LNCaP clone FGC (cell line): ENCODE measurements around the gene CCDC32.

ENCODE experiments used
- DNase-seq: peaks from one replicate; pipeline ENCODE4 v3.0.0-alpha.2; 2011; ENCODE audit warnings: low read depth
- H3K4me3 ChIP-seq: 2 replicates; pipeline ENCODE4 v1.5.1; 2011; ENCODE audit warnings: mild to moderate bottlenecking, low read depth, low read length, control low read depth
- CTCF ChIP-seq: IDR thresholded peaks from 2 replicates; pipeline ENCODE4 v1.5.1; 2012; ENCODE audit warnings: mild to moderate bottlenecking; ENCODE audit not compliant: control insufficient read depth, insufficient read depth; ENCODE audit errors: extremely low read depth

CCDC32 gene

GRCh38 chr15:40543631-40544294, 21.1 kb downstream of the CCDC32 start:
- no peak for TF ChIP-seq CTCF
- H3K4me3 ChIP-seq: no peak overlapping the region
- no peak for DNase-seq

GRCh38 chr15:40543082-40543481, 21.8 kb downstream of the CCDC32 start:
- H3K4me3 ChIP-seq: no peak overlapping the region
- TF ChIP-seq CTCF: no peak
- DNase-seq: no peak

GRCh38 chr15:40538976-40539375, 25.9 kb downstream of the CCDC32 start:
- no peak for DNase-seq
- TF ChIP-seq CTCF: no peak
- H3K4me3 ChIP-seq: no peak overlapping the region

DNA sequence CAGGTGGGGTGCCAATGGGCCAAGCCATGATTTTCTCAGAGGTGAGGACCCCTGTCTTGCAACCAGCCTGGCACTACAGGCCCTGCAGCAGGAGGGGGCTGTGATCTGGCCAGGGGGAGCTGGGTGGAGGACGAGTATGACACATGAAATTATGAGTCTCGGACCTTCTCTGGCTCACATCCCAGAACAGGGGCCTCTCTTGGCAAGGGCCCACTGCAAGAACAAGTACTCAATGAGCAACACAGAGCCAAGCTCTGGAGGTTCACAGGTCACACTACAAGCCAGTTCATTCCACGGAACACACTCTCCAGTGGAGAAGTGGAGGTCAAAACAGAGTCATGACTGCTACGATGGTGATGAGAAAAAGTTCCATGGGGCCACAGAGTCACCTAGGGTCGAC, 28.3 kb downstream of the CCDC32 start:
- H3K4me3 ChIP-seq: no peak overlapping the region
- no peak for TF ChIP-seq CTCF
- DNase-seq: no peak

DNA sequence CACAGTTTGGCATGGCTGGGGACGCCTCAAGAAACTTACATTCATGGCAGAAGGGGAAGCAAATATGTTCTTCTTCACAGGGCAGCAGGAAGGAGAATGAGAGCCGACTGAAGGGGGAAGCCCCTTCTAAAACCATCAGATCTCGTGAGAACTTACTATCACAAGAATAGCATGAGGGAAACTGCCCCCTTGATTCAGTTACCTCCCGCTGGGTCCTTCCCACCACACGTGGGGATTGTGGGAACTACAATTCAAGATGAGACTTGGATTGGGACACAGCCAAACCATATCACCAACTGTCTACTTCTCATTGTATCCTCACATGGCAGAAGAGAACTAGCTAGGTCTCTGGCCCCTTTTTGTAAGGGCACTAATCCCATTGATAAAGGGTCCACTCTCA, 30.5 kb downstream of the CCDC32 start:
- H3K4me3 ChIP-seq: no peak overlapping the region
- DNase-seq: no peak
- no peak for TF ChIP-seq CTCF

DNA sequence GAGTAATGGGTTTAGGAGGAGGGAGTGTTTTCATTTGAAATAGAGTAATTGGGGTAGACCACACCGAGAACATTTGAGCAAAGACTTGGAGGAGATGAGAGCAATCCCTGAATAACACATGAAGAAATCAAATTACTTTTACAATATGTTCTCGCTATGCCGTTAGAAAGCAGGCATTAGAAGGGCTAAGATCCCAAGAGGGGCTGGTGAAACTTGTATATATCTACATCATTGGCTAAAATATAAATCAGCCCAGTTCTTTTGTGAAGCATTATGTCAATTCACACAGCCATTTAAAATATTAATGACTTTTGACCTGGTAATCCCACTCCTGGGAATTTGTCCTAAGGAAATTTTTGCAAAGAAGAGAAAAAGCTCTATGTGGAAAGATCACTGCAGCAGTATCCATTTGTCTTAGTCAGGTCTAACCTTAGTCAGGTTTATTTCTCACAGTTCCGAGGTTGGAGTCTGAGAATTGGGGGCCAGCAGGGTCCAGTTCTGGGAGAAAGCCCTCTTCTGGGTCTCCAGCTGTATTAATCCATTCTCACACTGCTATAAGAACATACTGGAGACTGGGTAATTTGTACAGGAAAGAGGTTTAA, 31.0 kb downstream of the CCDC32 start:
- DNase-seq: no peak
- TF ChIP-seq CTCF: no peak

DNA sequence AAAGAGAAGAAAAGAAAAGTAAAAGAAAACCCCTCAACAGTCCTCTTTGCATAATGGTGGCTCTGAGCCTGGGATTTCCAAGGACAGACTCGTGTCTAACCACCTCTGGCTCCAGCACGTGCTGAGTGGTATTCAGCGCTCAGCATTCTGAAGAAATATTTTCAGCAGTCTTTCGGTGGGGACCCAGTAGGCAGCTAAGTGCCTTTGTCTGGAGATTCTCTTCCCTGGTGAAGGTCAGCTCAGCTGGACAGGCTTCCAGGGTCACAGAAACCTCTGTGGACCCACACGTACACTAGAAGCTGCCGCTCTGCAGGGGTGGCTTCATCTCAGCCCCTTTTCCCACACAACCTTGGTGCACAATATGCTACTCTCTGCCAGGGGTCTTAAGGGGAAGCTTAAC, 36.0 kb downstream of the CCDC32 start:
- DNase-seq: no peak
- TF ChIP-seq CTCF: no peak
- H3K4me3 ChIP-seq: no peak overlapping the region

More for the DNA sequence above, 31.0 kb downstream of the CCDC32 start:
- no peak overlapping the region for H3K4me3 ChIP-seq
